AG09319 (cell line): Measurements from ENCODE around the gene ASIC2.

Experiments used
- DNase-seq: peaks from one replicate; pipeline ENCODE4 v3.0.0-alpha.2; 2010; ENCODE audit warnings: low read depth; ENCODE audit errors: extremely low read depth
- CTCF ChIP-seq: IDR thresholded peaks from 2 replicates; pipeline ENCODE4 v1.5.1; 2011; ENCODE audit warnings: low read depth, mild to moderate bottlenecking, inconsistent platforms, low read length, moderate library complexity

ASIC2 gene

DNA sequence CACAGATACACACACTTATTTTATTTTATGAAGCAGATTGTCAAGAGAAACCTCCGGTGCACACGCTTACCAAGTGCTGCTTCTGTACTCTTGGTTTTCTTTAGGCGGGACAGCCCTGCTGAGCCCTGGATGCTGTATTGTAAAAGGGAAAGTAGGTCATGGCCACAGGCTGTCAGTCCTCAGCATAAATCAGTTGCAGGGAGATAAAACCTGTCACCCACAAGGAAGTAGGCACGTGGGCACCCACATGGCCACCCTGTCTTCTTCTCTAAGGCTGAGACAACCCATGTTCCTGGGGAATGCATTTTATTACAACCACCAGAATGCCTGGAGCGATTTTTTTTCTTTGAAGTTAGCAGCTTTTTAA lies 59.3 kb downstream of the ASIC2 start:
- no peak for TF ChIP-seq CTCF
- no peak for DNase-seq

DNA sequence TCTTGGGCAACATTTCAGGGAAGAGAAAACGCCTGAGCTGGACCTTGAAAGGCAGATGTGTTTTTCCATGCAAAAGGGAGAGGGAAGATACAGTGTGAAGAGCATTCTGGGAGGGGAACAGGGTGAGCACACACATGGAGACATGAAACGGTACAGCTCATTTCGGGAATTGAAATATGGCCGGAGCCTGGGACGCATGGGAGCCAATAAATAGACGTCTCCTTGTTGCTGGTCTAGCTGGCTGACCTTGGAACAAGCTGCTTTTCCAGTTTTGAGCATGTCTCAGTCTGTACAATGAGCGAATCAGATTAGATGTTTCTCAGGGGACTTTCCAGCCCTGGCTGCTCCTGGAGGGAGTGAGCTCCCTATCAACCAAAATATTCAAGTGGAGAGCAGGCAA lies 63.6 kb downstream of the ASIC2 start:
- no peak for TF ChIP-seq CTCF
- no peak for DNase-seq

DNA sequence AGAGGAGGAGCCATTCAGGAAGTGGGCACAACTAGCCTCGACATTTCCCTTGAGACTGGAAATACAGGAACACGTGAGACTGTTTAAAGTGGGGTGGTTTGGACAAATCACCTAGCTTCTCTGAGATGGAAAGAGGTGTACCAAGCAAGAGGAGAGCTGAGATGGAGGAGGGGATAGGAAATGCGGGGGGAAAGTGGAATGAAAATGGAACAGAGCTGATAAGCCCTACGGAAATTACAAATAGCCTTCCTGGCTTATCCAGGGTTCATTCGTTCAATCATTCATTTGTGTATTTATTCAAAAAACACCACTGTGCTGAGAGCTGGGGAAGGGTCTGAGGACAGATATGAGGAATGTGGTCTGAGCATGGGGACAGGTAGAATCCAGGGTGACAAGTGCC lies 64.1 kb downstream of the ASIC2 start:
- DNase-seq: no peak
- no peak for TF ChIP-seq CTCF

DNA sequence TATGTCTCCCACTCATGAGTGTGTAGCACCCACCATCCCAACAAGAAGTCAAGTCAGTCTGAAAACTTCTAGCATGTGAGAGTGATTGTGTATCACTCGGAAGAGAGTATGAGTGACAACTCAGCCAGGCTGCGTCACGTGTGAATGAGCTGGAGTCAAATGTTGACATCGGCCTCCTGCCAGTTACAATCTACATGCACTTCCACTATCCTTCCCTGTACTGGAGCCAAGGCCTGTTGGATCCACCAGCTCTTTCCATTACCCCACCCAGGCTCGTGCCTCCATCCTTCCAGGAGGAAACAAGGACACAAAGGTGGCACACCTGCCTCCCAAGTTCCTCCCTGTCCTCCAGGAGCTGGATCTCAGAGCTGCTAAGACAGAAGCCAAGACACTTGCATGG lies 64.5 kb downstream of the ASIC2 start:
- no peak for TF ChIP-seq CTCF
- DNase-seq: no peak

- DNase-seq: no peak
- TF ChIP-seq CTCF: no peak
Observed at GRCh38 chr17:33227911-33228310, 65.2 kb downstream of the ASIC2 start.

DNA sequence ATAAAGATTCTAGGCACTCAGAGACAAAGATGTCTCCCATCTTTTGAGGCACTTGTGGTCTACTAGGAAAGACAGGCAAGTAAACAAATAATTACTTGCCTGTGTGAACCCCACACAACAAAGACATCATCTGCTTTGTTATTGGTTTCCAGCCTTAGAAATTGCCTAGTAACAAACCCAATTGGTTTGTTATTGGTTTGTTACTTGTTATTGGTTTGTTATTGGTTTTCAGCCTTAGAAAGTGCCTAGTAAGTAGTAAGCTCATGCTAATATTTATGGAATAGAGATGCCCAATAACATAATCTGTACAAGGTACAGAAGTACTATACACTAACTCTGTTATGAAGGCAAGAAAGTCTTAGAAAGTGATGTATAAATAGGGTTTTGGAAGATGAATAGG lies 67.1 kb downstream of the ASIC2 start:
- DNase-seq: no peak
- no peak for TF ChIP-seq CTCF

GRCh38 chr17:33225509-33225908 lies 67.6 kb downstream of the ASIC2 start:
- TF ChIP-seq CTCF: no peak
- no peak for DNase-seq
